K562 (cell line): ENCODE results near the gene SLC22A3. TPM values are rescaled to one million over a fixed set of nuclear protein-coding genes. Genes with fewer than 3 reads are reported as not detected.

Experiments
- ATAC-seq: fragments of 200-7000 bp; cut with Tn5 transposase; 3 replicates; pipeline ENCODE4 v1.9.1; 2020; ENCODE audit warnings: moderate library complexity
- BruUV-seq: library from RNA; stranded (reverse); fragments of 400-500 nt; replicated peaks from 2 replicates; lab custom pipeline; 2021; lab: Mats Ljungman, UMichigan
- CTCF ChIA-PET: fragments of 300-600 bp; formaldehyde crosslinking; extraction: SDS; loops from one replicate; lab custom pipeline; 2021; ENCODE audit warnings: low intra/inter-chr PET ratio; lab: Yijun Ruan, JAX
- POLR2A ChIA-PET: fragments of 300-600, 350-650 bp; sonication (Branson Sonifier 250); formaldehyde crosslinking; extraction: SDS; loops from one replicate; lab custom pipeline; 2021; ENCODE audit warnings: antibody characterized with exemption, inconsistent platforms; lab: Yijun Ruan, JAX
- DNase-seq, 4 experiments: peaks; one replicate each; pipeline versions ENCODE4 v3.0.0 to v3.0.0-alpha.2; 2011 to 2018; ENCODE audit warnings: low spot score in 3 of 4, mixed read lengths in 3 of 4; ENCODE audit errors: extremely low read depth in 1 of 4
- FAIRE-seq: peaks from 2 replicates; lab custom pipeline; 2011; peaks lifted over from hg19 to GRCh38; lab: Jason Lieb, UNC
- H2AFZ ChIP-seq: 2 replicates; pipeline ENCODE4 v1.6.0; 2011; ENCODE audit warnings: low read depth, low read length, control low read depth, inconsistent platforms
- H3K27ac ChIP-seq: fragments of 200-600 bp; 3 replicates; pipeline ENCODE4 v1.8.0; 2011; ENCODE audit warnings: low read depth, mild to moderate bottlenecking, control low read depth, inconsistent platforms, low read length, moderate library complexity, mixed read lengths; ENCODE audit errors: extremely low read depth
- H3K27me3 ChIP-seq, 2 experiments: fragments of 300-600 bp in 1 of 2; 2 replicates in 1 of 2; 3 replicates in 1 of 2; pipeline versions ENCODE4 v1.6.0 to v1.8.0; 2011; ENCODE audit warnings: inconsistent platforms in 2 of 2, low read length in 2 of 2, mild to moderate bottlenecking in 1 of 2, mixed read lengths in 1 of 2, moderate library complexity in 1 of 2; ENCODE audit not compliant: control insufficient read depth in 2 of 2, insufficient read depth in 2 of 2
- H3K36me3 ChIP-seq: fragments of 300-600 bp; 3 replicates; pipeline ENCODE4 v1.8.0; 2011; ENCODE audit warnings: mild to moderate bottlenecking, low read length, inconsistent platforms; ENCODE audit not compliant: control insufficient read depth, insufficient read depth
- H3K4me1 ChIP-seq, 2 experiments: fragments of 200-600 bp in 1 of 2; replicated peaks in 1 of 2; 2 replicates in 1 of 2; 3 replicates in 1 of 2; pipeline versions ENCODE4 v1.5.1 to v1.8.0; 2011; ENCODE audit warnings: inconsistent platforms in 2 of 2, low read length in 2 of 2, mild to moderate bottlenecking in 1 of 2, mixed read lengths in 1 of 2, moderate library complexity in 1 of 2; ENCODE audit not compliant: control insufficient read depth in 2 of 2, insufficient read depth in 2 of 2
- H3K4me2 ChIP-seq: 2 replicates; pipeline ENCODE4 v1.6.1; 2011; ENCODE audit warnings: low read length, control low read depth, inconsistent platforms, mixed read lengths; ENCODE audit not compliant: insufficient read depth
- H3K4me3 ChIP-seq: fragments of 200-600 bp; sonication (generic), shearing (Covaris generic); 2 replicates; pipeline ENCODE4 v1.5.1; 2016; ENCODE audit warnings: control low read depth, inconsistent platforms
- H3K79me2 ChIP-seq: fragments of 200-600 bp; 3 replicates; pipeline ENCODE4 v1.8.0; 2011; ENCODE audit warnings: low read length, inconsistent platforms; ENCODE audit not compliant: control insufficient read depth, insufficient read depth
- H3K9ac ChIP-seq, 2 experiments: 2 replicates each; pipeline versions ENCODE4 v1.6.0 to v1.6.1; 2011; ENCODE audit warnings: low read depth in 2 of 2, low read length in 2 of 2, control low read depth in 1 of 2, inconsistent platforms in 1 of 2, mild to moderate bottlenecking in 1 of 2, mixed read lengths in 1 of 2; ENCODE audit not compliant: insufficient read depth in 1 of 2
- H3K9me1 ChIP-seq: one replicate; pipeline ENCODE4 v1.6.0; 2011; ENCODE audit warnings: inconsistent platforms, mild to moderate bottlenecking, low read length, moderate library complexity; ENCODE audit not compliant: control insufficient read depth, insufficient read depth
- H3K9me3 ChIP-seq: replicated peaks from 2 replicates; pipeline ENCODE4 v1.5.1; 2011; ENCODE audit warnings: low read depth, low read length, inconsistent platforms; ENCODE audit not compliant: control insufficient read depth, insufficient read depth
- H4K20me1 ChIP-seq: replicated peaks from 2 replicates; pipeline ENCODE4 v1.6.1; 2011; ENCODE audit warnings: low read length, inconsistent platforms, mixed read lengths; ENCODE audit not compliant: control insufficient read depth, insufficient read depth
- CCAR2 ChIP-seq: fragments of 200-400 bp; formaldehyde crosslinking; IDR thresholded peaks from 2 replicates; pipeline ENCODE4 v1.6.1; 2017; ENCODE audit warnings: mild to moderate bottlenecking, low read depth, low read length
- REST ChIP-seq, 2 experiments: fragments of 450-650 bp; formaldehyde crosslinking in 1 of 2; IDR thresholded peaks; 2 replicates each; pipeline versions ENCODE4 v1.4.0 to v1.6.1; 2014 to 2020; ENCODE audit warnings: mild to moderate bottlenecking in 2 of 2, borderline replicate concordance in 1 of 2, low read depth in 1 of 2
- WGBS: fragments of 100-300 bp; shearing (Covaris generic); methylation state at CpG from one replicate; pipeline ENCODE4 v1.1.6; 2016; ENCODE audit warnings: low coverage, mixed read lengths; ENCODE audit not compliant: insufficient coverage; ENCODE audit errors: missing lambda C conversion rate; 5-methylcytosine and 5-hydroxymethylcytosine counted together
- in situ Hi-C: fragments of 300-500 bp; cut with MboI; formaldehyde crosslinking; loops from 4 replicates; pipeline ENCODE4 v1.15.0; 2018; ENCODE audit warnings: inconsistent platforms, mixed read lengths
- intact Hi-C: fragments of 100-400 bp; cut with micrococcal nuclease; formaldehyde crosslinking; loops from 2 replicates; pipeline ENCODE4 v1.14.2; 2022
- polyA plus RNA-seq, 8 experiments: library from polyadenylated mRNA; depleted of rRNA in 4 of 8; stranded (reverse) in 5 of 8; unstranded in 3 of 8; fragments of >200 nt; fragmentation: Nextera tagmentation in 2 of 8; fragmentation: Illumina TruSeq in 1 of 8; extraction: Ambion mirVana in 2 of 8; extraction: Trizol in 1 of 8; gene quantifications; 2 replicates each; pipeline versions ENCODE4 v1.2.1 to v1.2.3, GENCODE V29; 2011 to 2014; ENCODE audit warnings: inconsistent platforms in 1 of 8, missing spikeins in 1 of 8
- total RNA-seq, 7 experiments: library from RNA; depleted of rRNA in 6 of 7; stranded (reverse); fragments of >200 nt in 6 of 7; fragmentation: Illumina TruSeq in 2 of 7; extraction: Trizol in 2 of 7; gene quantifications; 2 replicates each; pipeline versions ENCODE4 v1.2.1 to v1.2.3, GENCODE V29; 2011 to 2021; ENCODE audit warnings: low replicate concordance in 1 of 7

The SLC22A3 gene
- total and polyA plus RNA-seq, 9 of the 15 experiments (the other 6 are each of a cell fraction or from before 2014, with no cell fraction given), result not detected

DNA sequence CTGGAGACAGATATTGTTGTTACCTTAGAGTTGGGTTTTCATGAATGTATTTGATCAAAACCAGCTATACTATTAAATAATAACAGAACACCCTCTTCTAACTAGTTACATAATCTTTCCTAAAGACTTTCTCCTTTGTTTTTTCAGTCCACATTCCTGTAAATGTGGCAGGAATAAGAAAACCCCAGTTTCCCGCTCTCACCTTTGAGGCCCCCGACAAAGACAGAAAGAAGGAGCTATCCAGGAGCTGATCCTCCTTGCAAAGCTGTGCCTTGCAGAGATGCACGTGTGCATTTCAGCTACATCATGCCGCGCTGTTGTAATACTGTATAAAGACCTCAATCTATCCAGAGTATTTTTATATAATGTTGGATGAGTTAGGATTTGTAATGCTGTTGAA, 102.7 kb downstream of the SLC22A3 start:
- ChIA-PET POLR2A (interaction anchor here (1.0 to 1.1 kb wide), 2 partner anchors 16 to 74 kb away, joined by 3 read pairs; no protein-coding TSS in a partner anchor), CTCF (no interaction called here)
- Histone ChIP-seq H3K79me2 (no peaks in the 10 kb centered on the region), H3K4me1 (no peaks in the 10 kb centered on the region), H4K20me1 (no peaks in the 10 kb centered on the region; the same call in 1 of the 2 replicates), H3K27me3 (peaks cover 10 to 21% of the 10 kb centered on the region in 2 experiments), H3K36me3 (no peaks in the 10 kb centered on the region), H3K9me3 (no peaks in the 10 kb centered on the region), H3K9me1 (no peaks in the 10 kb centered on the region), H3K9ac (no peak overlapping the region), H2AFZ (no peak overlapping the region), H3K4me2 (no peak overlapping the region), H3K4me3 (no peak overlapping the region), H3K27ac (no peak overlapping the region)
- no TSS peak for BruUV-seq
- FAIRE-seq, result no peak
- intact Hi-C loops (loop anchor here (10.0 kb wide), 1 partner anchor 186 kb away; no protein-coding TSS in a partner anchor), in situ Hi-C loops (loop anchor here (10.0 kb wide), 1 partner anchor 586 kb away; no protein-coding TSS in a partner anchor)
- no peak for TF ChIP-seq CCAR2
- peak; percentile 50 for TF ChIP-seq REST (IDR thresholded peaks at IDR 0.05; ENCODE audit: borderline replicate concordance)
- no peak for TF ChIP-seq REST (CRISPR knock-in tag; IDR thresholded peaks at IDR 0.05; ENCODE audit: low read depth)
- DNase-seq, result no peak
- ATAC-seq, result no peak
- 0% methylated on average over 5 of the region's 5 CpGs for WGBS
